ENCODE data around the gene KIAA1328.

KIAA1328 gene

GRCh38 chr18:36828630-36829361 is at the start of gene KIAA1328, which contains the start of gene TPGS2:
Gene KIAA1328 (plus strand): TSS chr18:36829127. CDS start chr18:36829139, 12 bp downstream.
Gene TPGS2 (minus strand): TSS chr18:36829002. CDS start chr18:36828767, 235 bp downstream.
- Mint-ChIP-seq H3K4me3 (peak within 1 kb of the TSS; percentile 97), H3K36me3 (ENCODE audit: low read depth) (peaks cover 34% of the 10 kb centered on the region), H3K4me1 (ENCODE audit: low read depth) (peaks cover 50% of the 10 kb centered on the region), H3K27ac (peak within 1 kb of the TSS; percentile 95), H3K9me3 (no peaks in the 10 kb centered on the region), H3K27me3 (no peaks in the 10 kb centered on the region)
- peak; percentile 92 for DNase-seq

GRCh38 chr18:36780748-36781147 is 48.2 kb upstream of the KIAA1328 start:
- no peaks in the 10 kb centered on the region for H3K9me3 Mint-ChIP-seq
- no peaks in the 10 kb centered on the region for H3K4me1 Mint-ChIP-seq (ENCODE audit: low read depth)
- peaks cover 46% of the 10 kb centered on the region for H3K36me3 Mint-ChIP-seq (ENCODE audit: low read depth)
- DNase-seq, result no peak
- no peak overlapping the region for H3K4me3 Mint-ChIP-seq
- H3K27me3 Mint-ChIP-seq, result no peaks in the 10 kb centered on the region
- no peak overlapping the region for H3K27ac Mint-ChIP-seq

- Mint-ChIP-seq H3K9me3 (no peaks in the 10 kb centered on the region), H3K27ac (no peak overlapping the region), H3K27me3 (no peaks in the 10 kb centered on the region), H3K36me3 (ENCODE audit: low read depth) (peaks cover 64% of the 10 kb centered on the region), H3K4me3 (no peak overlapping the region), H3K4me1 (ENCODE audit: low read depth) (no peaks in the 10 kb centered on the region)
- DNase-seq, result no peak
These were observed 46.2 kb upstream of the KIAA1328 start for GRCh38 chr18:36782710-36783109.

- DNase-seq, result no peak
- Mint-ChIP-seq H3K27me3 (no peaks in the 10 kb centered on the region), H3K9me3 (no peaks in the 10 kb centered on the region), H3K4me1 (ENCODE audit: low read depth) (no peaks in the 10 kb centered on the region), H3K4me3 (no peak overlapping the region), H3K36me3 (ENCODE audit: low read depth) (peaks cover 71% of the 10 kb centered on the region), H3K27ac (no peak overlapping the region)
These were observed 45.1 kb upstream of the KIAA1328 start for GRCh38 chr18:36783792-36784191.

- H3K9me3 Mint-ChIP-seq, result peaks cover 4% of the 10 kb centered on the region
- no peak for DNase-seq
- peaks cover 80% of the 10 kb centered on the region for H3K36me3 Mint-ChIP-seq (ENCODE audit: low read depth)
- H3K27ac Mint-ChIP-seq, result no peak overlapping the region
- no peaks in the 10 kb centered on the region for H3K27me3 Mint-ChIP-seq
- no peak overlapping the region for H3K4me3 Mint-ChIP-seq
- H3K4me1 Mint-ChIP-seq (ENCODE audit: low read depth), result no peaks in the 10 kb centered on the region
These were observed 42.2 kb upstream of the KIAA1328 start for GRCh38 chr18:36786686-36787085.

GRCh38 chr18:36792634-36793283 is 36.2 kb upstream of the KIAA1328 start:
- Mint-ChIP-seq H3K36me3 (ENCODE audit: low read depth) (peaks cover 94% of the 10 kb centered on the region), H3K4me1 (ENCODE audit: low read depth) (no peaks in the 10 kb centered on the region), H3K27ac (no peak overlapping the region), H3K27me3 (no peaks in the 10 kb centered on the region), H3K4me3 (no peak overlapping the region), H3K9me3 (peaks cover 4% of the 10 kb centered on the region)
- DNase-seq, result no peak

- Mint-ChIP-seq H3K4me1 (ENCODE audit: low read depth) (no peaks in the 10 kb centered on the region), H3K27ac (no peak overlapping the region), H3K36me3 (ENCODE audit: low read depth) (peaks cover 95% of the 10 kb centered on the region), H3K9me3 (no peaks in the 10 kb centered on the region), H3K27me3 (no peaks in the 10 kb centered on the region), H3K4me3 (no peak overlapping the region)
- no peak for DNase-seq
These were observed 30.0 kb upstream of the KIAA1328 start for GRCh38 chr18:36798738-36799473.

GRCh38 chr18:36805105-36805504 is 23.8 kb upstream of the KIAA1328 start:
- Mint-ChIP-seq H3K4me3 (no peak overlapping the region), H3K4me1 (ENCODE audit: low read depth) (peaks cover 5% of the 10 kb centered on the region), H3K27me3 (no peaks in the 10 kb centered on the region), H3K27ac (no peak overlapping the region), H3K36me3 (ENCODE audit: low read depth) (peaks cover 85% of the 10 kb centered on the region), H3K9me3 (no peaks in the 10 kb centered on the region)
- DNase-seq, result no peak

GRCh38 chr18:36808681-36809080 is 20.2 kb upstream of the KIAA1328 start:
- Mint-ChIP-seq H3K27me3 (no peaks in the 10 kb centered on the region), H3K27ac (no peak overlapping the region), H3K36me3 (ENCODE audit: low read depth) (peaks cover 80% of the 10 kb centered on the region), H3K4me3 (no peak overlapping the region), H3K9me3 (no peaks in the 10 kb centered on the region), H3K4me1 (ENCODE audit: low read depth) (peaks cover 9% of the 10 kb centered on the region)
- DNase-seq, result no peak

- Mint-ChIP-seq H3K36me3 (ENCODE audit: low read depth) (peaks cover 80% of the 10 kb centered on the region), H3K27me3 (no peaks in the 10 kb centered on the region), H3K9me3 (no peaks in the 10 kb centered on the region), H3K4me1 (ENCODE audit: low read depth) (peaks cover 16% of the 10 kb centered on the region), H3K27ac (no peak overlapping the region), H3K4me3 (no peak overlapping the region)
- peak; percentile 37 for DNase-seq
These were observed 19.1 kb upstream of the KIAA1328 start for GRCh38 chr18:36809590-36810381.

GRCh38 chr18:36811430-36811829 is 17.5 kb upstream of the KIAA1328 start:
- Mint-ChIP-seq H3K27ac (no peak overlapping the region), H3K27me3 (no peaks in the 10 kb centered on the region), H3K4me1 (ENCODE audit: low read depth) (peaks cover 16% of the 10 kb centered on the region), H3K4me3 (no peak overlapping the region), H3K36me3 (ENCODE audit: low read depth) (peaks cover 78% of the 10 kb centered on the region), H3K9me3 (no peaks in the 10 kb centered on the region)
- DNase-seq, result no peak

- no peak overlapping the region for H3K27ac Mint-ChIP-seq
- no peak overlapping the region for H3K4me3 Mint-ChIP-seq
- no peak for DNase-seq
- H3K4me1 Mint-ChIP-seq (ENCODE audit: low read depth), result peaks cover 16% of the 10 kb centered on the region
- no peaks in the 10 kb centered on the region for H3K9me3 Mint-ChIP-seq
- H3K36me3 Mint-ChIP-seq (ENCODE audit: low read depth), result peaks cover 81% of the 10 kb centered on the region
- H3K27me3 Mint-ChIP-seq, result no peaks in the 10 kb centered on the region
These were observed 17.0 kb upstream of the KIAA1328 start for GRCh38 chr18:36811955-36812354.

GRCh38 chr18:36812678-36813077 is 16.2 kb upstream of the KIAA1328 start:
- H3K4me3 Mint-ChIP-seq, result no peak overlapping the region
- no peak for DNase-seq
- H3K27me3 Mint-ChIP-seq, result no peaks in the 10 kb centered on the region
- H3K36me3 Mint-ChIP-seq (ENCODE audit: low read depth), result peaks cover 80% of the 10 kb centered on the region
- H3K9me3 Mint-ChIP-seq, result no peaks in the 10 kb centered on the region
- peaks cover 15% of the 10 kb centered on the region for H3K4me1 Mint-ChIP-seq (ENCODE audit: low read depth)
- H3K27ac Mint-ChIP-seq, result no peak overlapping the region

GRCh38 chr18:36813101-36813775 is 15.7 kb upstream of the KIAA1328 start:
- Mint-ChIP-seq H3K9me3 (no peaks in the 10 kb centered on the region), H3K27me3 (no peaks in the 10 kb centered on the region), H3K4me3 (no peak overlapping the region), H3K36me3 (ENCODE audit: low read depth) (peaks cover 80% of the 10 kb centered on the region), H3K4me1 (ENCODE audit: low read depth) (peaks cover 15% of the 10 kb centered on the region), H3K27ac (peak overlapping the region; percentile 67)
- DNase-seq, result no peak

Measured in activated T-cell treated with anti-CD3 and anti-CD28 coated beads, Interleukin-2, amount 50 U/mL, for 24 hours (primary cell).